ENCODE results near the gene DPYD.
A peak's percentile ranks its signal among the peaks of the same experiment; 100 is the strongest.

The DPYD gene

GRCh38 chr1:97258597-97258996, 662.2 kb downstream of the DPYD start:
- no peak for DNase-seq (ENCODE audit: low read depth)
- H3K4me3 ChIP-seq (ENCODE audit: low read length), result no peak overlapping the region

GRCh38 chr1:97254731-97255463, 665.9 kb downstream of the DPYD start:
- no peak overlapping the region for H3K4me3 ChIP-seq (ENCODE audit: low read length)
- TF ChIP-seq, protein P1, sequence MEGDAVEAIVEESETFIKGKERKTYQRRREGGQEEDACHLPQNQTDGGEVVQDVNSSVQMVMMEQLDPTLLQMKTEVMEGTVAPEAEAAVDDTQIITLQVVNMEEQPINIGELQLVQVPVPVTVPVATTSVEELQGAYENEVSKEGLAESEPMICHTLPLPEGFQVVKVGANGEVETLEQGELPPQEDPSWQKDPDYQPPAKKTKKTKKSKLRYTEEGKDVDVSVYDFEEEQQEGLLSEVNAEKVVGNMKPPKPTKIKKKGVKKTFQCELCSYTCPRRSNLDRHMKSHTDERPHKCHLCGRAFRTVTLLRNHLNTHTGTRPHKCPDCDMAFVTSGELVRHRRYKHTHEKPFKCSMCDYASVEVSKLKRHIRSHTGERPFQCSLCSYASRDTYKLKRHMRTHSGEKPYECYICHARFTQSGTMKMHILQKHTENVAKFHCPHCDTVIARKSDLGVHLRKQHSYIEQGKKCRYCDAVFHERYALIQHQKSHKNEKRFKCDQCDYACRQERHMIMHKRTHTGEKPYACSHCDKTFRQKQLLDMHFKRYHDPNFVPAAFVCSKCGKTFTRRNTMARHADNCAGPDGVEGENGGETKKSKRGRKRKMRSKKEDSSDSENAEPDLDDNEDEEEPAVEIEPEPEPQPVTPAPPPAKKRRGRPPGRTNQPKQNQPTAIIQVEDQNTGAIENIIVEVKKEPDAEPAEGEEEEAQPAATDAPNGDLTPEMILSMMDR (conservative IDR thresholded peaks at IDR 0.05; ENCODE audit: low read depth, low read length), result no peak
- DNase-seq (ENCODE audit: low read depth), result no peak

More at GRCh38 chr1:97258597-97258996, 662.2 kb downstream of the DPYD start:
- TF ChIP-seq, protein P1 (conservative IDR thresholded peaks at IDR 0.05; ENCODE audit: low read depth, low read length), result no peak

- H3K4me3 ChIP-seq (ENCODE audit: low read length), result no peak overlapping the region
- no peak for DNase-seq (ENCODE audit: low read depth)
- TF ChIP-seq, protein P1 (conservative IDR thresholded peaks at IDR 0.05; ENCODE audit: low read depth, low read length), result no peak
These were observed 667.9 kb downstream of the DPYD start for GRCh38 chr1:97252925-97253324.

- DNase-seq (ENCODE audit: low read depth), result no peak
- TF ChIP-seq, protein P1 (conservative IDR thresholded peaks at IDR 0.05; ENCODE audit: low read depth, low read length), result no peak
- no peak overlapping the region for H3K4me3 ChIP-seq (ENCODE audit: low read length)
These were observed 668.8 kb downstream of the DPYD start for GRCh38 chr1:97252076-97252475.

DNA sequence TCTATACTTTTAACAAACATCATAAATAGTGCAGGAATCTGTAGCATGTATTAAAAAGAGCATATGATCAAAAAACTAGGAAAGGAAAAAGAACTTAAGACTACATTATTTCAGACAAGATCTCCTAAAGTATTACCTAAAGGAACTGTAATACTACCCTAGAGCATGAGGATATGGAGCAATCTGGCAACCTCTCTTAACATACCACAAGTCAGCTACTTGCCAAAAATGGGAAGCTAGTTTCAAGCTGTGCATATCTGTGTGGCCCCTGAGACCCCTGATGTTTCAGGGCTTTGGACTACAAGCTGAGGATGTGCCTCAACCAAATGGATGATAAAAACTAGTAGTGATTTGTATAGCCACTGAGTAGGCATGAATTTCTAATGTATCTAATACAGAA, 673.6 kb downstream of the DPYD start:
- no peak overlapping the region for H3K4me3 ChIP-seq (ENCODE audit: low read length)
- no peak for DNase-seq (ENCODE audit: low read depth)
- TF ChIP-seq, protein P1 (conservative IDR thresholded peaks at IDR 0.05; ENCODE audit: low read depth, low read length), result no peak

DNA sequence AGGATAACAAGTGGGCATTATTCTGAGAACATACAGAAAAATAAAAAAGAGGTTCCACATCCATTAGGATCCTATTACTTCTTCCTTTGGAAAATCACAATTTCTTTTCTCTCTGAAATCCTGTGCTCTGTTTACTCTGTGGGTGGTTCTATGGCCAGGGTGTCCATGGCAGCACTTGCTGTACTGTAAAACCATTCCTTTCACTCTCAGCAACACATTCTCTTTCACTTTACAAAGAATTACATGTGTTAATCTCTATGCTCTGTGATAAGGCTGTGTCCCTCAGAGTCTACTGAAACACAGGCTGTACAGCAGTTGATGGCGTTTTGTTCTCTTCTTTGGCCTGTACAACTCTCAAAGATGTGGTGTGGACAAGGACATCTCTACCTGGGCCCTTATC, 675.2 kb downstream of the DPYD start:
- H3K4me3 ChIP-seq (ENCODE audit: low read length), result no peak overlapping the region
- TF ChIP-seq, protein P1 (conservative IDR thresholded peaks at IDR 0.05; ENCODE audit: low read depth, low read length), result no peak
- peak; percentile 23 for DNase-seq (ENCODE audit: low read depth)

DNA sequence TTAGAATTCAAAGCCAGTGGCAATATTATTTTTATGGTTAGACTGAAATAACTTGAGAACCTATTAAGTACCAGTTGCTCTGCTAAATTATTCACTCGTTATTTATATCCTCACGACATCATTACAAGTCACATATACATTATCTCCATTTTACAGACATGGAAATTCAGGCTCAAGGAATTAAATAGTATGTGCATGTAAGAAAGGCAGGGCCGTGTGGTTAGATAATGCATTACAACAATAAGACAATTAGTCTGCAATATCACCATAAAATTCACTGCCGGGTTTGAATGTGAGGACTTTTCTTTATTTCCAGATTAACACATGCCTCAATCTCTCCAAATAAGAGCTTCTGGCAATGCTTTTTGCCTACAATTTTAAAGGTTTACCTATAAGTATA, 675.8 kb downstream of the DPYD start:
- TF ChIP-seq, protein P1 (conservative IDR thresholded peaks at IDR 0.05; ENCODE audit: low read depth, low read length), result no peak
- DNase-seq (ENCODE audit: low read depth), result no peak
- H3K4me3 ChIP-seq (ENCODE audit: low read length), result no peak overlapping the region

Measured in retinal pigment epithelial cell (primary cell).